HEK293T (cell line): ENCODE measurements around the gene TMEM131L.
"Not testable (repeated sequence)": the region's sequence is repeated elsewhere in the genome, so short reads cannot be mapped to it uniquely, and the experiment has no call there.

Experiments
- CTCF ChIA-PET: fragments of 350-600 bp; formaldehyde crosslinking; extraction: SDS; loops from one replicate; lab custom pipeline; 2021; ENCODE audit warnings: antibody characterized with exemption, inconsistent platforms; lab: Yijun Ruan, JAX
- POLR2A ChIA-PET: fragments of 350-600 bp; formaldehyde crosslinking; extraction: SDS; loops from one replicate; lab custom pipeline; 2020; ENCODE audit warnings: antibody characterized with exemption, inconsistent platforms; lab: Yijun Ruan, JAX
- DNase-seq: peaks from one replicate; pipeline ENCODE4 v3.0.0; 2012; ENCODE audit warnings: mixed read lengths; ENCODE audit errors: extremely low spot score
- ARNT ChIP-seq: fragments of 450-650 bp; IDR thresholded peaks from 2 replicates; pipeline ENCODE4 v1.6.1; 2017; ENCODE audit warnings: mild to moderate bottlenecking
- BHLHE40 ChIP-seq: fragments of 450-650 bp; IDR thresholded peaks from 2 replicates; pipeline ENCODE4 v1.6.1; 2016; ENCODE audit warnings: mild to moderate bottlenecking, moderate library complexity, borderline replicate concordance
- CTBP1 ChIP-seq: fragments of 450-650 bp; IDR thresholded peaks from 2 replicates; pipeline ENCODE4 v1.6.1; 2016; ENCODE audit warnings: borderline replicate concordance
- ELF4 ChIP-seq: fragments of 450-650 bp; IDR thresholded peaks from 2 replicates; pipeline ENCODE4 v1.6.1; 2017; ENCODE audit warnings: antibody characterized with exemption
- FOXA1 ChIP-seq: fragments of 450-650 bp; IDR thresholded peaks from 2 replicates; pipeline ENCODE4 v1.6.1; 2016; ENCODE audit warnings: mild to moderate bottlenecking
- FOXK2 ChIP-seq: fragments of 450-650 bp; IDR thresholded peaks from 2 replicates; pipeline ENCODE4 v1.6.1; 2016; ENCODE audit warnings: mild to moderate bottlenecking
- FOXM1 ChIP-seq: fragments of 450-650 bp; IDR thresholded peaks from 2 replicates; pipeline ENCODE4 v1.6.1; 2017; ENCODE audit warnings: mild to moderate bottlenecking, borderline replicate concordance
- HDGF ChIP-seq: fragments of 450-650 bp; IDR thresholded peaks from 2 replicates; pipeline ENCODE4 v1.6.1; 2017; ENCODE audit warnings: antibody characterized with exemption, borderline replicate concordance
- L3MBTL2 ChIP-seq: fragments of 450-650 bp; conservative IDR thresholded peaks from 2 replicates; pipeline ENCODE4 v1.6.1; 2016; ENCODE audit warnings: mild to moderate bottlenecking
- LEF1 ChIP-seq: fragments of 450-650 bp; IDR thresholded peaks from 2 replicates; pipeline ENCODE4 v1.6.1; 2017; ENCODE audit warnings: mild to moderate bottlenecking, borderline replicate concordance
- NFRKB ChIP-seq: fragments of 450-650 bp; IDR thresholded peaks from 2 replicates; pipeline ENCODE4 v1.6.1; 2016; ENCODE audit warnings: mild to moderate bottlenecking, moderate library complexity
- PKNOX1 ChIP-seq: fragments of 450-650 bp; IDR thresholded peaks from 2 replicates; pipeline ENCODE4 v1.6.1; 2016
- SP1 ChIP-seq: fragments of 450-650 bp; IDR thresholded peaks from 2 replicates; pipeline ENCODE4 v1.6.1; 2017
- SUZ12 ChIP-seq: fragments of 450-650 bp; IDR thresholded peaks from 2 replicates; pipeline ENCODE4 v1.6.1; 2016; ENCODE audit warnings: mild to moderate bottlenecking
- TARDBP ChIP-seq: fragments of 450-650 bp; IDR thresholded peaks from 2 replicates; pipeline ENCODE4 v1.6.1; 2016
- ZNF384 ChIP-seq: fragments of 450-650 bp; IDR thresholded peaks from 2 replicates; pipeline ENCODE4 v1.6.1; 2016

The TMEM131L gene

GRCh38 chr4:153507310-153508073, 41.3 kb downstream of the TMEM131L start:
- ChIA-PET CTCF (interaction anchor here (0.6 kb wide), 1 partner anchor 396 kb away, joined by 4 read pairs; no protein-coding TSS in a partner anchor), POLR2A (interaction anchor here (1.8 kb wide), 1 partner anchor 41 kb away, joined by 4 read pairs; the partner anchor contains the start of gene TMEM131L)
- TF ChIP-seq FOXM1, result no peak
- no peak for TF ChIP-seq ELF4
- TF ChIP-seq SUZ12, result no peak
- no peak for TF ChIP-seq L3MBTL2
- no peak for TF ChIP-seq FOXK2
- no peak for TF ChIP-seq CTBP1
- TF ChIP-seq HDGF, result no peak
- TF ChIP-seq PKNOX1, result no peak
- TF ChIP-seq ARNT, result no peak
- no peak for TF ChIP-seq NFRKB
- TF ChIP-seq BHLHE40, result no peak
- no peak for TF ChIP-seq ZNF384
- DNase-seq, result no peak

DNA sequence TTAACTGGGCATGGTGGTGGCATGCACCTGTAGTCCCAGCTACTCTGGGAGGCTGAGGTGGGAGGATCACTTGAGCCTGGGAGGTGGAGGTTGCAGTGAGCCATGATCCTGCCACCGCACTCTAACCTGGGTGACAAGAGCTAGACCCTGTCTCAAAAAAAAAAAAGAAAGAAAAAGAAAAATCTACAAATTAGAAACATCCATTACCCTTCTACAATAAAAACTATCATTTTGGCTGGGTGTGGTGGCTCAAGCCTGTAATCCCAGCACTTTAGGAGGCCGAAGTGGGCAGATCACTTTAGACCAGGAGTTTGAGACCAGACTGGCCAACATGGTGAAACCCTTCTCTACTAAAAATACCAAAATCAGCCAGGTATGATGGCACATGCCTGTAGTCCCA, 43.1 kb downstream of the TMEM131L start:
- ChIA-PET POLR2A (interaction anchor here (0.6 to 1.3 kb wide), 3 partner anchors 18 to 56 kb away, joined by 3 to 7 read pairs (median 3); partner anchors contain the start of gene TMEM131L), CTCF (interaction anchor here (0.7 kb wide), 1 partner anchor 558 kb away, joined by 3 read pairs; no protein-coding TSS in a partner anchor)
- DNase-seq, result not testable (repeated sequence)

- ChIA-PET CTCF (no interaction called here), POLR2A (interaction anchor here (0.7 to 1.3 kb wide), 2 partner anchors 43 to 55 kb away, joined by 3 to 7 read pairs; partner anchors contain the start of gene TMEM131L)
- TF ChIP-seq PKNOX1, result peak; percentile 79
- TF ChIP-seq SP1, result no peak
- DNase-seq, result no peak
These were observed 43.6 kb downstream of the TMEM131L start for GRCh38 chr4:153509724-153510123.

GRCh38 chr4:153510252-153511001, 44.3 kb downstream of the TMEM131L start:
- POLR2A ChIA-PET, result interaction anchor here (1.3 kb wide), 1 partner anchor 44 kb away, joined by 7 read pairs; the partner anchor contains the start of gene TMEM131L
- CTCF ChIA-PET, result no interaction called here
- TF ChIP-seq FOXM1, result no peak
- TF ChIP-seq BHLHE40, result no peak
- TF ChIP-seq LEF1, result no peak
- TF ChIP-seq ELF4, result no peak
- TF ChIP-seq ARNT, result no peak
- no peak for TF ChIP-seq FOXK2
- no peak for TF ChIP-seq PKNOX1
- TF ChIP-seq L3MBTL2, result no peak
- TF ChIP-seq TARDBP, result no peak
- no peak for TF ChIP-seq ZNF384
- no peak for TF ChIP-seq SUZ12
- no peak for TF ChIP-seq NFRKB
- no peak for TF ChIP-seq CTBP1
- no peak for TF ChIP-seq FOXA1
- no peak for TF ChIP-seq SP1
- TF ChIP-seq HDGF, result no peak
- no peak for DNase-seq

GRCh38 chr4:153511104-153511503, 44.9 kb downstream of the TMEM131L start:
- no peak for DNase-seq
- TF ChIP-seq NFRKB (no peak), FOXM1 (no peak), FOXA1 (no peak), L3MBTL2 (no peak), BHLHE40 (no peak), CTBP1 (no peak), LEF1 (no peak), PKNOX1 (no peak), SP1 (no peak), ZNF384 (no peak), HDGF (no peak), TARDBP (no peak), SUZ12 (no peak), ELF4 (no peak), FOXK2 (no peak), ARNT (no peak)
- CTCF ChIA-PET, result no interaction called here
- POLR2A ChIA-PET, result no interaction called here
